ENCODE data around the gene HECA. TPM values are rescaled to one million over a fixed set of nuclear protein-coding genes. Genes with fewer than 3 reads are reported as not detected.
A peak's percentile ranks its signal among the peaks of the same experiment; 100 is the strongest.
"Not testable (repeated sequence)": the region's sequence is repeated elsewhere in the genome, so short reads cannot be mapped to it uniquely, and the experiment has no call there.

The HECA gene, protein sequence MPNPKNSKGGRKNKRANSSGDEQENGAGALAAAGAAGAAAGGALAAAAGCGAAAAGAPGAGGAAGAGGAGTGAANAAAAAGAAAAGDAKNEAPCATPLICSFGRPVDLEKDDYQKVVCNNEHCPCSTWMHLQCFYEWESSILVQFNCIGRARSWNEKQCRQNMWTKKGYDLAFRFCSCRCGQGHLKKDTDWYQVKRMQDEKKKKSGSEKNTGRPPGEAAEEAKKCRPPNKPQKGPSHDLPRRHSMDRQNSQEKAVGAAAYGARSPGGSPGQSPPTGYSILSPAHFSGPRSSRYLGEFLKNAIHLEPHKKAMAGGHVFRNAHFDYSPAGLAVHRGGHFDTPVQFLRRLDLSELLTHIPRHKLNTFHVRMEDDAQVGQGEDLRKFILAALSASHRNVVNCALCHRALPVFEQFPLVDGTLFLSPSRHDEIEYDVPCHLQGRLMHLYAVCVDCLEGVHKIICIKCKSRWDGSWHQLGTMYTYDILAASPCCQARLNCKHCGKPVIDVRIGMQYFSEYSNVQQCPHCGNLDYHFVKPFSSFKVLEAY
- 23.6 TPM for total RNA-seq

DNA sequence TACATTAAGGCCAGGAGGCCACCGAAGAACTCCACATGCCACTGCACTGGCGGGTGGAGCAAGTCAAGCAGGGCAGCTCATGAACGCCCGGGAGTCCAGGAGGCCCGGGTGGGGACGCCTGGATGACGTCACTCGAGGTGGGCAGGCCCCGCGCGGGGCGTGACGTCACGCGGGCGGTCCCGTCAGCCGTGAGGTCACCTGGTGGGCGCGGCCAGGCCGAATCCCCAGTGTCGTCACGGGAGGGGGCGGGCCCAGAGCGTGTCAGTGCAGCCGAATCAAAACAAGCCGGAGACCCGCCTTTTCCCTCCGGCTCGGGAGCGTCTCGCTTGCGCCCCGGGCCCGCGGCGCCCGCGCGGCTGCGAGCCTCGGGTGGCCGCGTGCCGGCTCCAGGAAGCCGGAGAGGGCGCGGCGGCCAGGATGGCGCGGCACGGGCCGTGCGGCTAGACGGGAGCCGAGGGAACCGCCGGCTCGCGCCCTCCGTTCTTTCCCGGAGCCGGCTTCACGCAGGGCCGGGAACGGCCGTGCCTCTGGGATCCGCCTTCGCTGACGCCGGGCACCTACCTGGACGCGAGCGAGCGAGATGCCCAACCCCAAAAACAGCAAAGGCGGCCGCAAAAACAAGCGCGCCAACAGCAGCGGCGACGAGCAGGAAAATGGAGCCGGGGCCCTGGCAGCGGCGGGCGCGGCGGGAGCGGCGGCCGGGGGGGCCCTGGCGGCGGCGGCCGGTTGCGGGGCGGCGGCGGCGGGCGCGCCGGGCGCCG is at the start of gene HECA:
TSS of gene HECA (plus strand) at position 264 of the 761 bp plus-strand sequence. CDS start at position 581, 317 bp downstream.
- ATAC-seq: peak; percentile 97

DNA sequence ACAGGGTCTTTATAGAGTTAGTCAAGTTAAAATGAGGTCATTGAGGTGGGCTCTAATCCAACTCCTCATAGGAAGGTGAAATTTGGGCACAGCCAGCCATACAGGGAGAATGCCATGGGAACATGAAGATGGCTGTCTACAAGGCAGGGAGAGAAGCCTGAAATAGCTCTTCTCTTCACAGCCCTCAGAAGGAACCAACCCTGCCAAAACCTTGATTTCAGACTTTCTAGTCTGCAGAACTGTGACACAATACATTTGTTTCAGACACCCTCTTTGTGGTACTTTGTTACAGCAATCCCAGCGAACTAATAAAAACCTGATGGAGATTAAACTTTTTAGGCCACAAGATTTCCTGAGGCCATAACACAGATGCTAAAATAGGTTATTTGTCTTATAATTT is 43.1 kb upstream of the HECA start:
- ATAC-seq: no peak

DNA sequence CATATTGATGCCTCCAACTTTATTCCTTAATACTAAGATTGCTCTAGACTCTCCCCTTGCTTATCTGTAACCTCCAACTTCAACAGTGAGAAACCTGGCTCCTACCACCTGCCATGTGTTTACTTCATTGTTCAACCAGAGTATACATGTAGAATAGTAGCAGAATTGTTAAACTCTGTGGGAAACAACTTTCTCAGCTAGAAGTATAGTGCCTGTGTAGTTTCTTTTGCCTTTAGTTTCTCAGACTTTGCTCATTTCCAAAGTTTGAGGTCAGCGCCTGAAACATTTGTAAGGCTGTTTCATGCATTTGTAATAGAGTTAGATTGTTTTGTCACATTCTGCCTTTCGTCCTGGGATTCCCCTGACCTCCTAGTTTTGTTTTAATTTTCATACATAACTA is 34.9 kb upstream of the HECA start:
- no peak for ATAC-seq

DNA sequence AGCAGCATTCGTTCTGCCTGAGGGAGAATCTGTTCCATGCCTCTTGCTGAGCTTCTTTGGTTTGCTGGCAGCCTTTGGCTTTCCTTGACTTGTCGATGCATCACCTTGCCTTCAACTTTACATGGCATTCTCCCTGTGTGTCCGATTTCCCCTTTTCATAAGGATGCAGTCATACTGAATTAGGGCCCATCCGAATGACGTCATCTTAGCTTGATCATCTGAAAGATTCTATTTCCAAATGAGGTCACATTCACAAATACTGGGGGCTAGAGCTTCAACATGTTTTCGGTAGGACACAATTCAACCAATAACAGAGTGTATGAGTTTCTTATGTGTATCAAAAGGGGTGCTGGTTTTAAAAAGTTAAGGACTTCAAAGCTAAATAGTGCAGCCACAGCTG is 27.8 kb upstream of the HECA start:
- no peak for ATAC-seq

DNA sequence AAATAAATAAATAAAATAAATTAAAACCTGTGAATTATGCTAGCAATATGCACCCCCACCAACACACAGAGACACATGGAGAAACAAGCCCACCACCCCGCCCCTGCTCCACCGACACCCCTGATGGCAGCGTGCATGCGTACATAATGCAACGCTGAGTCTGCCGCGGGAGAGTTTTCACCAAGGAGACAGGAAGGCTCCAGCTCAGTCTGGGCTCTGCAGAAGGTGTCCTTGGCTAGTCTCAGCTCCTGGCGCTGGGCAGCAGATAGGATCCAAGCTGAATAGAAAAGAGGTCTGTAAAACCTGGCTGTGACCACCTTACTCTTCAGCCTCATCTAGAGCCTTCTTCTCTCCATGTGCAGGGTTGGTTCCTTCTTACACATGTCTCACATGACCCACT is 26.5 kb upstream of the HECA start:
- no peak for ATAC-seq

DNA sequence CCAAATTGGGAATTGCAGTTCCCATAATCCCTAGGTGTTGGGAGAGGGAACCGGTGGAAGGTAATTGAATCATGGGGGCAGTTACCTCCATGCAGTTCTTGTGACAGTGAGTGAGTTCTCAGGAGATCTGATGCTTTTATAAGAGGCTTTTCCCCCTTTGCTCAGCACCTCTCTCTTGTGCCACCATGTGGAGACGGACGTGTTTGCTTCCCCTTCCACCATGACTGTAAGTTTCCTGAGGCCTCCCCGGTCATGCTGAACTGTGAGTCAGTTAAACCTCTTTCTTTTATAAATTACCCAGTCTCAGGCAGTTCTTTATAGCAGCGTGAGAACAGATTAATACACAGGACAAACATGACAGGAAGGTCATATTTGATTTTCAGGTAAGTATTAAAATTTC is 25.3 kb upstream of the HECA start:
- ATAC-seq: no peak

DNA sequence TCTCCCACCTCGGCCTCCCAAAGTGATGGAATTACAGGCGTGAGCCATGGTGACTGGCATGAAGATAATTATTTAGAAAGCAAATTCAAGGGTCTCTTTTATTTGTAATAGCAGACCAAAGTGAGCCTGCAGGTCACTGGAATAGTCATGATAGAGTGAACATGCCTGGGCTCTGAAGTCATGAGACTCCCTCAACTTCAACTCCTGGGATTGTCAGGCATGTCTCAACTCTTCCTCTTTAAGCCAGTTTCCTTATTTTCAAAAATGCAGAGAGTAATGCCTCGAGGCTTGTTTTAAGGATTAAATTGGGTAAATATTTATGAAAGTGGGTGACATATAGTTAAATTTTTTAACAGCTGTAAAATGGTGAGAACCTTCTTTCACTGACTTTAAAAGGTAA is 22.7 kb upstream of the HECA start:
- ATAC-seq: peak; percentile 82

DNA sequence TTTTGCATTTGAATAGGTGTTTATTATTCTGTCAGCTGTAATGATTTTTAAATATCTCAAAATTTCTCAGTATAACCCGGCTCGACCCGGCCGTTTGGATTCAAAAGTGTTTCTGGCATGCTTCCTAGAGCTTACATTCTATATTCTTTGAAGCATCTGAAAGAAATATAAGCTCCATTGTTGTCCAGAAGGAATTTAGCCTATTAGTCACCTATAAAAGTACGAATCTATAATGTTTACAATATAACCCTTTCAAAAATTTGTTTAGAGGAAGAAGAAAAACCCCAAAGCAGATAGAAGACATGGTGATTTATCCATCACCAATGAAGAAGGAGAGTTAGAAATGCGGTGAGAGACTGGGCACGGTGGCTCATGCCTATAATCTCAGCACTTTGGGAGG is 22.3 kb upstream of the HECA start:
- ATAC-seq: no peak

DNA sequence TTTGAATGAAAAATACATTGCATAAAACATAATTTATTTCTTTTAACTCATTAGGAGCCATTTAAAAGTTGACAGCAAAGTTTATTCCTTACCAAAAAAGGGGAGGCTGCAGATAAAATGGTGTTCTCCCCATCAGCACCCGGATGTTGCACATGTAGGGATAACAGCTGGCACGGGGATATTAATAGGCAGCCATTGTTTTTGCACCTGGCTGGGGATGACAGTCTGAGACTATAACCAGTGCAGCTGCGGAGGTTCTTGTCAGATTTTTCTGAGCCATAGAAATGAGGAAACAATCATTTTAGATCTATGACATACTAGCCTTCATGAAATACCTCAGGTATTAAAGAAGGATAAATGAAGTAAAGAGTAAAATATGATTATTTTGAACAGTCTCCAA is 20.1 kb upstream of the HECA start:
- ATAC-seq: no peak

DNA sequence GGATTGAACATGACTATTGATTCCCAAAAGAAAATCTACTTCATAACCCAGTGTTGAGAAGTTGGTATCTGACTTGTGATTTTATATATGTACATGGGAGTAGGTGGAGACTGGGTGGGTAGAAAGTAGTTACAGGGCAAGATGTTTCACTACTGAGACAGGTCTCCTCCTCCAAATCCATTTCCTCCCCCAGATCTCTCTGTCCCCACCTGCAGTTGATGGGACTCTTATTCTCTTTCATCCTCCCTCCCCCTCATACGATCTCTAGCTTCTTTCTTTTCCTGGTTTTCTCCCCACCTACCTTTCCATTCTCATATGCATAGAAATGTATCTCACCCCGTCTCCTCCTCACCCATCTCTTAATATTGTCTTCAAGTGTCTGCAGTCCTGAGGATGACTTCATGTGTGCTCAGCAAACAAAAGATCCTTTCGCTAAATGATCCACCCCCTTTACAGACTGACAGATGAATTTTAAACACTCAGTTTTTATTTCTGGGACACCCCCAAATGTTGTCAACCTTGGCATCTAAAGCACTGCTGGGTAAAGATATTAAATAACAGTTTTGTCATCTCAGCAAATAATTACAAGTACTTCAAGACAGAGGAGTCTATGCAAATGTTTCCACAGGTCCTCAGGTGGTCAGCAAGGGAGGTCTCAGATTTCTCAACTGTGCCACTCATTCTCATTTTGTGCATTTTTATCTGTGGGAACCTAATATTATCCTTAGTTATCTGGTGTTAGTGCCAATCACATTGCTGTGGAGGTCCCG is 18.7 kb upstream of the HECA start:
- no peak for ATAC-seq

DNA sequence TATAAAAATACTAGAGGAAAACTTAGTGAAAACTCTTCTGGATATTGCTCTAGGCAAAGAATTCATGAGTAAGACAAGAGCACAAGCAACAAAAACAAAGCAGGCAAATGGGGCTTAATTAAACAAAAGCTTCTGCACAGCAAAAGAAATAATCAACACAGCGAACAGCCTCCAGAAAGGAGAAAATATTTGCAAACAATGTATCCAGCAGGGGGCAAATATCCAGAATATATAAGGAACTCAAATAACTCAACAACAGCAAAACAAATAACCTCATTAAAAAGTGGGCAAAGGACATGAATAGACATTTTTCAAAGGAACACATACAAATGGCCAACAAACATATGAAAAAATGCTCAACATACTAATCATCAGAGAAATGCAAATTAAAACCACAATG is 17.1 kb upstream of the HECA start:
- no peak for ATAC-seq

DNA sequence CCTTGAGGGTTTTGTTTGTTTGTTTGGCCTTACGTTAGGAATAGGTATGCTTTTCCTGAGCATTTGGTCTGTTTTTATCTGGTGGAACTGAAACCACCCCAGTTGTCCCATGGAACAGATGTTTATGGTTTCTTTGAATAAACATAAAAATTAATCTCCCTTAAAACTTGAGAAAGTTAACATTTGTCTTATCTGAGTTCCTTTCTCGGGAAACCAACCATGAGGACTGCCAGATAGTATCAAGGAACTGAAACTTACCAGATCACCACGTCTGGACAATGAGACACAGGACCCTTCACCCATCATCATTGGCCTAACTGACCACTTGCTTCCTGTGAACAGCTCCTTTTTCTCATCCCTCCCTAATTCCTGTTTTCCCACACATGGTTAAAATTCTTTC is 15.3 kb upstream of the HECA start:
- no peak for ATAC-seq

DNA sequence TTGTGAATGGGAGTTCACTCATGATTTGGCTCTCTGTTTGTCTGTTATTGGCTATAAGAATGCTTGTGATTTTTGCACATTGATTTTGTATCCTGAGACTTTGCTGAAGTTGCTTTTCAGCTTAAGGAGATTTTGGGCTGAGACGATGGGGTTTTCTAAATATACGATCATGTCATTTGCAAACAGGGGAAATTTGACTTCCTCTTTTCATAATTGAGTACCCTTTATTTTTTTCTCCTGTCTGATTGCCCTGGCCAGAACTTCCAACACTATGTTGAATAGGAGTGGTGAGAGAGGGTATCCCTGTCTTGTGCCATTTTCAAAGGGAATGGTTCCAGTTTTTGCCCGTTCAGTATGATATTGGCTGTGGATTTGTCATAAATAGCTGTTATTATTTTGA is 12.1 kb upstream of the HECA start:
- ATAC-seq: not testable (repeated sequence)

DNA sequence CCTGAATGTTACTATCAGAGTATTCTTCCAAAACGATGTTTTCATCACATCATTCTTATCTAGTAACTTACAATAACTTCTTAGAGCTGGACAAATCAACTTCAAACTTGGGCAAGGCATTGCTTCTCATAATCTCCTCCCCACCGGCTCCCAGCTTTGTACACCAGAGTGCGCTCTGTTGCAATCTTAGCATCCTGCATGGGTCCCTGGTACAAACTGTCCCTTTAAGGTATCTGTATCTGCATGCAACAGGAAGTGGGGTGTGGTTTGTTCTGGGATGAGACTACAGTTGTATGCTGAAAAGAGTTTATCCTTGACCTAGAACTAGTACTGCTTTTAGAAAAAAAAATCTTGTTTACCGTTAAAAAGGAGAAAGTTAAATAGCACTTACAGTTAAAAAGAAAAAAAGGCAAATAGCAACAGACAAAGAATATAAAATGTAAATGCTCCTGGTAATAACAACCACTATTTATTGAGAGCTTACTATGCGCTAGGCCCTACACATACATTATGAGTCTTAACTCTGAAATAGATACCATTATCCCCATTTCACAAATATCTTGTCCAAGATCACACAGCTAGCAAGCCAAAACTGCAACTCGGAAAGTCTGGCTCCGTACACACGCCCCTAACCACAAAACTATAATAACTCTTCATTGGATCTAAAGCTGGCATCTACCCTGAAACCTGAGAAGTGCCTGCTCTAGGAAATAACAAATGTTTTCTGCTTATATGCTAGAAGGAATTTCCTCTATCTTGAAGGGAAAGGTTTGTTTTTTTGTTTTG is 9.8 kb upstream of the HECA start:
- ATAC-seq: peak; percentile 99

DNA sequence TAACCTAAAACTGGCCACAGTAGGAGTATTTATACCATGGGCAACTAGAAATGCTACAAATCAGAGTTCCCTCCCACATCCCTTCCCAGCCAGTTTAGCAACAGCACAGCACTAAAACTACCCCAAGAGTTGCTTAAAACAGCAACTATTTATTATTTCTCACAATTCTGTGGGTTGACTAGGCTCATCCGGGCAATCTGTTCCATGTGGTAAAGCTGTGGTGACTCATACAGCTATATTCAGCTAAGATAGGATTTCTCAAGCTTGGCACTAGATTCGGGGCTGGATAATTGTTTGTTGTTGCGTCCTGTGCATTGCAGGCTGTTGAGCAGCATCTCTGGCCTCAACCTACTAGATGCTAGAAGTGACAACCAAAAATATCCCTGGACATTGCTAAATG is 8.6 kb upstream of the HECA start:
- peak; percentile 55 for ATAC-seq

DNA sequence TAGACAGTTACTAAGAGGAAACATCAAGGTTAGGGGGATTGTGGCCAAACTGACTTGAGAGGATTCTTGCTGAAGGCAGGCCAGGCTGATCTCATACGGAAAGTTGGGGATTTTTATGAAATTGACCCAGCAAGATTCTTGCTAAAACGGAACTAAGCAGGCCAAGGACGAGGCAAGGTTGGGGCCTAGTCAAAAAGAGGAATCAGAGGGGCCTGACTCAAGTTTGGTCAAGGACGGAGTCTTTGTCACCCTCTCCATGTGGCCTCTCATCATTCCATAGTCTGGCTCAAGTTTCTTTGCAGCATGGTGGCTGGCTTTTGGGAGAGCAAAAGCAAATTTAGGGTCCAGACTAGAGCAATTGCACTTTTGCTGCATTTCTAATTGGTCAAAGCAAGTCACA is 7.9 kb upstream of the HECA start:
- ATAC-seq: no peak

DNA sequence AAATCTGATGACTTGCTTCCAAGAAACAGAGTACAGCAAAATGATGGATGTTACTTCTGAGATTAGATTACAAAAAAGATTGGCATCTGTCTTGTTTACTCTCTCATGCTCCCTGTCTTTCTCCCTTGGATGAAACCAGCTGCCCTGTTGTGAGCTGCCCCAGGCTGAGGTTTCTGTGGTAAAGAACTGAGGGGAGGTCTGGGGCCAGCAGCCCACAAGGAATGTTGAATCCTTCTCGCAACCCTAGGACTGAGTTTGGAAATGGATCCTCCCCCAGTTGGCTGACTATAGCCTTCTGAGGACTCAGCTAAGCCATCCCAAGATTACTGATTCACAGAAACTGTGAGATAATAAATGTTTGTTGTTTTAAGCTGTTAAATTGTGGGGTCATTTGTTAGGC is 5.6 kb upstream of the HECA start:
- no peak for ATAC-seq

DNA sequence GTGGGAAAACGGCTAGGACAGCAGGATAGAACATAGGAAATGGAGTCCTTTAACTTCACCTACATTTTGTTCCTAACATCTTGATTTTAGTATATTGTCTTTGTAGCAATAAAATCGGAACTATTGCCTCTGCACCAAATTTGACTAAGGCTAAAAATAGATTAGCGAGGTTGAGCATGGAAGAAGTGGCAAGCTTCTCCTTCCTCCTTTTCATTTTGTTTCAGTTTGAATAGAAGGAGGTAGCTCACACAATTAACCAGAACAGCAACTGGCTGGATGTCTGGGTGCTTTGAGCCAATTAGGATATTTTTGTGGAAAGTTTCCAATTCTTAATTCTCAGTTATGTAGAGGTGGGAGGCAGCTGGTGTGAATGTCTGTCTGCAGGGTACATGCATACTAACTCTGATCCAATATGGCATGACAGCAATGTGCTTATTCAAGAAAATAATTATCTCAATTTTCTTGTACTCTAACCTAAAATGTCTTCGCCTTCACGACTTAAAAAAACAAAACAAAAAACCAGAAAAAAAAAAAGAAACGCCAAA is 3.1 kb upstream of the HECA start:
- no peak for ATAC-seq

DNA sequence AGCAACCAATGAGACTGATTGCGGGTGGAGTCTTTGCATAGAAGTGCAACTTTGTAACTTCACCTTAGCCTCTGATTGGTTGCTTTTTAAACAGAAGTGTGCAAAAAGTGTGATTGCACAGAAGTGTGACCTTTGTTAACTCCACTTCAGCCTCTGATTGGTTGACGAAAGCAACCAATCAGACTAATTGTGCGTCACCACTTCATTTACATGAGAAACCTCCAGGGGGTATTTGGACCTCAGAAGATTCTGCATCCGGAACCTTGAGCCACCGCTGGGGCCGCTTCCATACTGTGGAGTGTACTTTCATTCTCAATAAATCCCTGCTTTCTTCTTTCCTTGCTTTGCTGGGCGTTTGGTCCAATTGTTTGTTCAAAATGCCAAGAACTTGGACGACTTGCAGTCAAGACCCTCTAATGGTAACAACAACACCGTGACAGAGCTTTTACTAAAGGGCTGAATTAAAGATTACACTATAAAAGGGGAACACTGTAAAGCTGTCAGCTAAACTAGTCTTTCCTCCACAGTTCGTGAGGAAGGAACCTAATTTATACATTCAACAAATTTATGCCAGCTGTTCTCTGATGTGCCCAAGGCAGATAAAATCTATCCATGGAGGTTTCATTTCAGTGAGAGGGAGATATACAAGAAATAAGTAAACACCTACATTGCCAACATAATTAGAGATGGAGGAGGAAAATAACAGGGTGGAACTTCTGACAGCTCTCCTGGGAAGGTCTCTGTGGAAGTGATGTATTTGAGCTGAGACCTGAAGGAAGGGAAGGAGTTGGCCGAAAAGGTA is 1.4 kb upstream of the HECA start:
- ATAC-seq: peak; percentile 23

DNA sequence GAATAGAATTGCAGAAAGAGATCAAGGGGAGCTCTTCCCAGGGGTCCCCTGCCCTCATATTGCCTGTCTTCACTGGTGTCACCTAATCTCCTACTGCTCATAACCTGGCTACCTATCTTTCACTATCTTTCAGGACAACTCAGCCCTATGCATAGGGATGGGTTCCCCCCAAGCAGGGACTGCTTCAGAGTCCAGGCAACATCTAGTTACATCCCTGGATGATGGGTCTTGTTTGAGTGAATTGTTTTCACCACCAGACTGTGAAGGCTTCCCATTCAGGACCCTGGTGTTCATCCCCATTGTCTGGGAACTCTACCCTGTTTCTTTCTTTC is 850 bp upstream of the HECA start:
- no peak for ATAC-seq
